Fibroblast of peridontal ligament (primary cell): ENCODE measurements around the gene HEPACAM.
A peak's percentile ranks its signal among the peaks of the same experiment; 100 is the strongest.

Source experiments
- DNase-seq: peaks from one replicate; pipeline ENCODE4 v3.0.0-alpha.2; 2010; ENCODE audit errors: extremely low read depth

HEPACAM gene

DNA sequence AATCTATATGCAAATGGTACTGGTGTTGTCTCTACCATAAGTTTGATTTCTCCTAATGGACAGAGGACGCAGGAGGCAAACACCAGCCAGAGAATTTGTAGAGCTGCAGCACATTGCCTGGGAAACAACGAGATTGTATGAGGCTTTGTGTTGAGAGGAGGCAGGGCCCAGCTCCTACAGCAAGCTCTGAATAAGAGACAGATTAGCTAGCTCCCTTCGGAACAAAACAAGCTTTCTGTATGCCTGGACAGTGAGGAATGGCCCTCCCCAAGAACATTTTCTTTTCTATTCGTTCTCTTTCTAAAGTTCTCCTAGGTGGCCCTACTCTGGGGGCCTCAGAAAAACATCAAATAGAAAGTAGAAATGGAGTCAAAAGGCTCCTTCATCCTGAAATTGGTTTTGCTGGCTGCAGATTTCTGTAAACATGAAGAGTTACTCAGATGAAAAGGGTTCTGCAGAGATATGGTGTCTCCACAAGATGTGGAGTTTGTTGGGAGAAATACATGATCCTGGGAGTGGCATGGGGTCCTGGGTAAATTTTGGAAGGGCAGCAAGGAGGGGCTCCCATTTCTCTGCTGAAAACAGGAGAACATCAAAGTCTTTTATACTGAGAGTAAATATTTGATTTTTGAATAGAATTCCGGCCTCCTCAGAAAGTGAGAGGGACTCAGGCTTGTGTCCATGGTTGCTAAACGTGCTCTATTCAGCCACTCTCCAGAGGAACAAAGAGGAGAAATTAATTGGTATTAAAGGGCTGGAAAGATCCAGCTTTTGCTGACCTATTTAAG is 6.8 kb upstream of the HEPACAM start:
- DNase-seq, result no peak

DNA sequence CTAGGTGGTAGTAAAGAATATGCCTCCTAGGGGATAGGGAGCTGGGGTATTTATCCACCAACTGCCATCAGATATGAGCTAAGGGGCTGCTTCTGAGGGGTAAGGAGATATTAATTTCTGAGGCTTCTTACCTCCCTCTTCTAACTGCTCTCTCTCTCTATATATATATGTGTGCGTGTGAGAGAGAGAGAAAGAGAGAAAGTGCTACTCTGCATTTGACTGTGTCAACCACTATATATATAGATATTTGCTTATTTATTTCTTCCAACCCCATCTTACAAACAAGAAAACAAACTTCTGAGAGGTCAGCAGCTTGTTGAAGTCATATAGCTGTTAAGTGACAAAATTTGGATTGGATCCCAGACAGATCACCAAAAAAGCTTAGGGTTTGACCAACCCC is 5.9 kb upstream of the HEPACAM start:
- DNase-seq, result no peak

DNA sequence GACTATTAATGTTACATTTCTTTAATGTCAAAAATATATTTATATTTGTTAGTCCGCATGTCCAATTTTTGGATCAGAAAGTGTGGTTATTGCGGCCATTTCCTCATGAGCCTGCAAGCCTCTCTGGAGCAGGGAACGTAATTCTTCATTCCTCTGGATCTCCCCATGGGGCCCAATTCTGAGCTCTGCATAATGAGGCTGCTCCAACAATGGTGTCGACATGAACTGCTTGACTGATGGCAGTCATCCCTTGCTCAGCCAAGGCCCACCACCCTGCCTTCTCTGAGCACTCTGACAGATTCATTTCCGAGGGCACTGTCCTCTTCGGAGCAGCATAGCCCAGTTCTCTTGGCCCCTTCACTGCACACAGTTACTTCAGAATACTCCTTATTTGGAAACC is 3.1 kb upstream of the HEPACAM start:
- DNase-seq, result no peak

DNA sequence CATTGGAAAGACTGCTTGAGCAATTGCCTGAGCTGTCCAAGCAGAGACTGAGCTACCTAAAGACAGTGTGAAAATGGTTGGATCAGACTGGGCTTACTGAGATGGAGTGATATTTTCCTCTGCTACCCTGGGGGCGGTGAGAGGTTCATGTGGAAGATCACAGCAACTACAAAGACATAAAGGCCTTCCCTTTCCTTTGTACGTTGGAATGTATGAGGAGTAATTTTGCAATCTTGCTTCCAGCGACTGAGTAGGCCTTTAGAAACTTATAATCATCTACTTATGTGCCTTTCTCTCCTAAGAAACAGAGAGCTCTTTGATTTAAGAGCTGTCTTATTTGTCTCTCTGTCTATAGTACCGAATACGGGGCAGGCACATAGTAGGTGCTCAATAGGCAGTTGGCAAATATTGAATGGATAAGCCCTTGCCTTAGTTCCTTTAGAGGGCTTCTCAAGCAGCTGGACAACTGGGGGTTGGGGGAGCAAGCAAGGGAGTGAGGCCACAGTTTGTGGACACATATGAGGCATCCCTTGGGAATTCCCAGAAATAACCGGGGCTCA is 2.4 kb upstream of the HEPACAM start:
- peak; percentile 63 for DNase-seq

DNA sequence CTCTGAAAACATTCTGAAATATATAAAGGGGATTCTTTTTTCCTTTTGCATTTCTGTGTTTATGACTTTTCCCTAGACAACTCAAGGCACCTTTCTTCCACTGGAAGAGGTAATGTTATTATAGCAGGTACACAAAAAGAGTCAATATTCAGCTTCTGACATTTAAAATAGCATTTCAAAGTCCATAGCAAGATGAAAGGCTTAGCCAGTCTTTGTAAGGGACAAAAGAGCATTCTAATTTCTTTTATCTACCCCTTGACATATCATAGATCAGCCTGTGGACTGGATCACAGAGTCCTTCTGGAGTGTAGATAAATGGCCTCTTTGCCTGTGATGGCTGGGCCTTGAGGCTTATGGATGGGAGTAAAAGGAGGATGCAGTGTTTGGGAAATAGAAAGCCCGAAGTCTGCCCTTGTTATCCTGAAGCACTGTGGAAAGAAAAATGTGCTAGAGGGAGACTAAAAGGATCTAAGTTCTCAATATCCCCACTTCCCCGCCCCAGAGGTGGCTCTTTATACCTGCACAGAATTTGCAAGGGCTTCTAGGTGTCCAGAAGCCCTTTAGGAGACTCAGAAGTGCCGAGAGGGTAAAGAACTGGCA is 1.6 kb upstream of the HEPACAM start:
- DNase-seq, result no peak

DNA sequence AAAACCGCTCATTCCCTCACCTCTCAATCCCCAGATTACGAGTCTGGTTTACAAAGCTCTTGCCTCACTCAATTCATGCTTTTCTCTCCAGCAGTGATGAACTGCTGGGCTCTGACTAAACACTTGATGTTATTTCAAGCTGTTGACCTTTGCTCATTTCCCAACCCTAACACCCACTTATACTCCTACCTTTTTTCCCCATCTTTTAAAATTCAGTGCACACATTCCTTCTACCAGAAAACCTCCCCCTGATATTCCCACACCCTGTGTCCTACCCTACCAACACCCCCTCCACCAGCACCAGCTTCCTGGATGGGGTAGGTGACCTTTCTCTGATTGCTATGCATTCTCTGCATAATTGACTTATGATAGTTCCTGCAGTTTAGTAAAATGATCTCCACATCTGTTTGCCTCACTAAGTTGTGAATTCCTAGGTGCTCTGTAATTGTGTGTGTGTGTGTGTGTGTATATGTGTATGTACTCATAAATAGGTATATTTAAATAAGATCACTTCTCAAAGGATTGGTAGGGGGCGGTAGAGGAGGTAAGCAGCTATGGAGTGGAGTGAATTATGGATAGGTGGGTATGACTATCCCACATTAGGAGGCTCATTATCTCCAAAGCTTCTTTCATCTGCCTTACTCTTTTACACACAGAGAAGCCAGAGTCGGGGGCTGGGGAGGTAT is 842 bp downstream of the HEPACAM start:
- DNase-seq, result peak; percentile 75

DNA sequence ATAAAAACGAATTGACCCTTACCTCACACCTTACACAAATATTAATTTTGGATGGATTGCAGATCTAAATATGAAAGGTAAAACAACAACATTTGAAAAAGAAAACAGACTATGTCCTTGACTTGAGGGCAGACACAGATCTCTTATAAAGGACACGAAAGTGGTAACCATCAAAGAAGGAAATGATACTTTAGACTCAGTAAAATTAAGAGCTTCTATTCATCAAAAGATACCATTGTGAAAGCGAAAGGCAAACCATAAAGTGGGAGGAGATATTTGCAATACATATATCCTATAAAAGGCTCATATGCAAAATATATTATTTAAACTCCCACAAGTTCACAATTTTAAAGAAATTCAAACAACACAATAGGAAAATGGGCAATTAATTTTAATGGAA is 5.0 kb downstream of the HEPACAM start:
- no peak for DNase-seq

DNA sequence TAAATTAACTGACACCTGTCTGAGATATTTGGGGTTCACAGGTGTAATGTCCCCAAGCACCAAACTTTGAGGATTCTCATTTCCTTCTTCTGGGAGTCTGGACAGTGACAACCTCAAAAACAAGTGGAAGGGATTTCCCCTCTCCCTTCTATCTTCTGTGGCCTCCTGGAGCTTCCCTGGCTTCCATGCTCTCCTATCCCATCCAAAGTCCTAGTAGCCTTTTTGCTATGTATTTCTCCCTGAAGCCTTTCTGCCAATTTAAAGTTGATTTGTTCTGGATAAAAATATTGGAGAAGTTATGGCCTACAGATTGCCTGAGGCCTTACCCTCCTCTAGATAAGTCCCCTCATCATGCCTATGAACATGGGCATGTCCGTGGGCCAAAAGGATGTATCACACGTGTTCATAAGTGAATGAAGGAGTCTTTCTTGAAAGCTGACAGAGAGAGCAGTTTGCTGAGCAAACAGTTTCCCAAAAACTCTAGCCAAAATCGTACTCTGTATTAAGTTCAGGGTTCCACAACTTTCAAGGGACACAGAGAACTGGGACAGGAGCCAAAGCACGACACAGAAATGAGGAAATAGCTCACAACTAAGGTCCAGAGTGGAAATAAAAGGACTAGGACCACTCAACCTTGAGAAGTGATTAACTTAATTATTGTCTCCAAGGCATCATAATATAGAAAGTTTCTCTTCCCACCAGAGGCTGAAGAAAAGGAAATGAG is 6.7 kb downstream of the HEPACAM start:
- no peak for DNase-seq

DNA sequence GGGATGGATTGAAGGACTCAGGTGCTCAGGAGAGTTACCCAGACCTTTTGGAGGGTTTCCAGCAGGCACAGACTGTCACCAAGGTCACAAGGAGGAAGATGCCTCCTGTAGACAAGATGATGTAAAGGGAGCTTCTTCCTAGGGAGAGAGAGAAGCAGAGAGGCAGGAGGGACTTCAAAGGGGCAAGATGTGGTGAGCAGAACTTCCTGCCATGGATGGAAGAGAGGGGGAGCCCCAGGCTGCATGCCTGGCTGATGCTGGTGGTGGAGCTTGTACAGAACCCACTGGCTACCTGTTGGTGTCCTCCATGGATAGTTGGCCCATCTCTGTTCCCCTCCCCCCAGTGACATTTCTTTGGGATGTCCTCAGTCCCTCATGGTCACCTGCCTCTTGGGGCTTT is 12.6 kb downstream of the HEPACAM start:
- DNase-seq, result no peak

DNA sequence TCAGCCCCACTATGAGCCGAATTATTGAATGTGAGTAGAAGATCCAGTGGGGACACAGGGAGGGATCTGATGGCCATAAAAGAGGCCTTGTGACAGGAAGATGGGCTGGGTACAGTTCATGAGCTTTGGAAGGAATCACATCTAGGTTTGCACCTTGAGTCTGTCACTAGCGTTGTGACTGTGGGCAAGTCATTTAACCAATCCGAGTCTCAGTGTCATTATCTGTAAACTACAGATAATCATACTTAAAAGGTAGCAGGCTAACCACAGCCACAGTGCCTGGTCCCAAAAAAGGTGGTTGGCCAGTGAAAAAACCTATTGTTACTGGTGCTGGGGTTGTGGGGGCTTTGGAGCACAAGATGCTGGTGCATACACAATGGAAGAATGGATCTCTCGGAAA is 13.0 kb downstream of the HEPACAM start:
- DNase-seq, result no peak

DNA sequence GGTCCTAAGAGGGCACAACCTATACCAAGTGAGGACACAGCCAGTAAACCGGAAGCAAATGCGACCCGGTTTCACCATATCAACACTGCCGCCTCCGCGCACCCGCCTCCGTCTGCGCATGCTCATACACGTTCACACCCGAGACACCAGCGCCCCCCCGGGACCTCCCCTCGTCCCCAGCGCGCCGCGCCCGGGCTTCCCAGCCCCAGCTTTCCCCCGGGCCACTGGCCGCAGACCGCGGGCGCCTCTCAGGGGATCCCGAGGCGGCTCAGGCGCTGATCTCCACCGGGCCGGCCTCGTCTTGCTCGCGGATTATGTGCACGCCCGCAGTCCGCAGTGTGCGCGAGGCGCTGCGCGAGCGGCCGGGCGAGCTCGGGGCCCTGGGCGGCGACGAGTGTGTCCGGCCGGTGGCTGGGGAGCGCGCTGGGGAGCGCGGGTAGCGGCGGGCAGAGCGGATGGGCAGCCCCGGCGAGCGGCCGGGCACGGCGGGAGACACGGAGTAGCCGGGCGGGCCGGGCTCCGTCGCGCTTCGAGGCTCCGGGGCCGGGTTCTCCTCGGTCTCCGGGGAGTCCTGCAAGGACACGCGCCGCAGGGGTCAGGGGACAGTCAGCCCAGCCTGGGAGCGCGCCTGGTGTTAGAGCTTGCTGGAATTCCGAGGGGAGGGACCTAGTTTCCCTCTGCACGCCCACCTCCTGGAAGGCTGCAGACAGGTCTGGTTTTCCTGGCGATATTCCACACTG is 14.8 kb downstream of the HEPACAM start:
- peak; percentile 43 for DNase-seq

DNA sequence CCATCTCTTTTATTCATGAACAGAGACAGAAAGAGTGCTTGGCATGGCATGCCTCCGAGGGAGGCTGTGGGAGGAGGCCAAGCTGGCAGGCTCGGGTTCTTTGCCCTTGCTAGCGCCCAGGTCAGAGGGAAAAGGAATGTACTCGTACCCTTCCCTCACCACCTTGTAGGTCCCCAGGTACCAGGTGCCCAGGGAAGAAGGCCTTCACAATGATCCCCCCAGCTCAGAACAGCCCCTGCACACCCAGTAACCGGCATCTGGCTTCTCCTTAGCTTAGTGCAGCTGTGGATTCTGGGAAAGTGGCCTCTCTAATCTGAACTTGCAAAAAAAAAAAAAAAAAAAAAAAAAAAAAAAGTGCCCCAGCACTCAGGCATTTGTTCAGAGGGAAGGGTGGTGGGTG is 15.5 kb downstream of the HEPACAM start:
- no peak for DNase-seq

DNA sequence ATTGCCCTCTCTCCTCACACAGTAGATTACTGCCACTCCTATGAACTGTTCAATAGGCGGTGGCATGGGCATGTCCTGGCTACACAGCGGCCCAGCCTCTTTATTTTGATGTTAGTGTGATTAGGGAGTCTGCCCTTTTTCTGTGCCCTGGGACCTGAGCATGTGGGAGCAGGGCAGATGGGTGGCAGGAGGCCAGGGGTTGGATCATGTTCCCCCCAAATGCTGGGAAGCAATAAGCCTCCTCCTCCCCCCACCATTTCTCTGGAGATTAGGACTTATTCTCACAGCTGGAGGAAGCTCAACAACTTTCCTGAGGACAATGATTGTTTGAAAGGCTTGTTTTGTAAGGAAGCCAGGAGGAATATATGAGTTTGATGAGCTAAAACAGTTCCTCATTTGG is 15.9 kb downstream of the HEPACAM start:
- DNase-seq, result no peak

DNA sequence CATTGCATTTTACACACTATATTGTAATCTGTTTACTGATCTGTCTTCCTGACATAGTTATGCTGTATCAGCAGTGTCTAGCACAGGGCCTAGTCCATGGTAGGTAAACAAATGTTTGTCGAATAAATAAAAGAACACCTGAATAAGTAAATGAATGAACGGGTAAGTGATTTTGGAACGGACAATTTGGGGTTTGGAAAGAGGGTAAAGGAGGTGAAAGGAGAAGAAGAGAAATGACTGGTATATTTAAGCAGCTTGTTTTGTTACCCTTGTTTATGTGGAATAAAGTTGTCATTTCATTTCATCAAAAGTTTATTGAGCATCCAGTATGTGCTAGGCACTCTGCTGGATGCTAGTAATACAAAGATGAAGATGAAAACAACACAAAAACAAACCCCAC is 16.9 kb downstream of the HEPACAM start, which contains the start of gene HEPN1:
Gene HEPN1, plus strand, starts transcription at position 301 of the 400 bp plus-strand sequence.
- DNase-seq, result no peak

DNA sequence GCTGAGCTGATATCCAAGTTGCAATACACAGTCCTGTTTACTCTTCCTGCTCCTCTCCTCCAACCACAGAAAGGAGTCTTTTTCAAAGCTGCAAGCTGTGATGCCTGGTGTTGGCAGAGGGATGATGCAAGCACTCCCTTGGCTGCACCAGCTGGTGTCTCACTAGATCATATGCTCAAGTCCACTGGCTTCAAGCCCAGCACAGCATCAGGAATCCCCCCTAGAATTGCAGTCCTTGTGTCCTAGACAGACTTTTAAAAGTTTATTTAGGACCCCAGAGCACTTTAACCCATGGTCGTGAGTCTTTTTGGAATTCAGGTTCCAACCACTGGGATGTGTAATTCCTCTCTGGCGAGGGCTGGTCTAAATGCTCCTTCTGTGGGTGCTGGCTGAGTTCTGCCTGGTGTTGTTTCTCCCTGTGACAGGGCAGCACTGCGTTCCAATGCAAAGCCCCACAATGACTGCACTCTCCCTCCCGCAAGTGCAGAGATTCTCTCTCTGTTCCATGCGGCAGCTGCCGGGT is 18.7 kb downstream of the HEPACAM start:
- peak; percentile 55 for DNase-seq

DNA sequence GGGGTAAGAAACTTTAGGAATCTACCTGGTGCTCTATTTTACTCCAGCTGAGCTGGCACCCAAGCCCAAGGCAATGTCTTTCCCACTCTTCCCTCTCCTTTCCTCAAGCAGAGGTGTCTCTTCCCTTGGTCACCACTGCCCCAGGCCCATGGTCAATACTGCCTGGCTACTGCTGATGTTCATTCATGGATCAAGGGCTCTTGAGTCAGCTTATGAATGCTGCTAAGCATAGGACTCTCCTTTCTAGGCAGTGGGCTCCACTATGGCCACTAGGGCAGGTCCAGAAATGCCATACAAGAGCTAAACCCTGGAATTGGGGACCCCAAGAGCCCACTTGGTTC is 19.5 kb downstream of the HEPACAM start:
- DNase-seq, result no peak

DNA sequence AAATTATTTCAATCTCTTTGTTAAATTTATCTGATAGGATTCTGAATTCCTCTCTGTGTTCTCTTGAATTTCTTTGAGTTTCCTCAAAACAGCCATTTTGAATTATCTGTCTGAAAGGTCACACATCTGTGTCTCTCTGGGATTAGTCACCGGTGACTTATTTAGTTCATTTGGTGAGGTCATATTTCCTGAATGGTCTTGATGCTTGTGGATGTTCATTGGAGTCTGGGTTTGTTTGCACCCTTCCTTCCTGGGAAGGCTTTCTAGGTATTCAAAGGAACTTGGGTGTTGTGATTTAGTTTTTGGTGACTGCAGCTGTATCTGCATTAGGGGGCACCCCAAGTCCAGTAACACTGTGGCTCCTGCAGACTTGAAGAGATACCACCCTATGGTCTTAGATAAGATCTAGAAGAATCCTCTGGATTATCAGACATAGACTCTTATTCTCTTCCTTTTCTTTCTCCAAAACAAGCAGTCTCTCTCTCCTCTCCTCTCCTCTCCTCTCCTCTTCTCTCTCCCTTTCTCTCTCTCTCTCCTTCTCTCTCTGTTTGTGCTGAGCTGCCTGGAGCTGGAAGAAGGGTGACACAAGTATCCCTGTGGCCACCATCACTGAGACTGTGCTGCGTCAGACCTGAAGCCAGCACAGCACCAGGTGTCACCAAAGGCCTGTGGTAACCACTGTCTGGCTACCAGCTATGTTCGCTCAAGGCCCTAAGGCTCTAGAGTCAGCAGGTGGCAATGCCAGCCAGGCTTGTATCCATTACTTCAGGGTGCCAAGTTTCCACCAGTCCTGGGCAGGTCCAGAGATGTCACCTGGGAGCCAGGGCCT is 20.1 kb downstream of the HEPACAM start:
- peak; percentile 21 for DNase-seq

DNA sequence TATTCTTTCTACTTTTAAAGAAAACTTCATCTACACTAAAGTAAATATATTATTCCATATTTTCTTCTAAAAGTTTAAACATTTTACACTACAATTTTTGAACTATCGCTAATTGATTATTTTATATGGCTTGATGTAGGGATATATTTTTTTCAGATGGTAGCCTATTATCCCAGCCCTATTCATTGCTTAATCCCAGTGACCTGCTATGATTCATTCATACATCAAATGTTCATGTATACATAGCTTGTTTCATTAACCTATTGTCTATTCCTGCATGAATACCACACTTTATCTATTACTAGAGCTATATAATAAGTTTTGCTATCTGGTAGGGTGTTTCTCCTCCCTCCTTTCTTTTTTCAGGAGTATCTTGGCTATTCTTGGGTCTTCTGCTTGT is 33.2 kb downstream of the HEPACAM start:
- DNase-seq, result no peak

DNA sequence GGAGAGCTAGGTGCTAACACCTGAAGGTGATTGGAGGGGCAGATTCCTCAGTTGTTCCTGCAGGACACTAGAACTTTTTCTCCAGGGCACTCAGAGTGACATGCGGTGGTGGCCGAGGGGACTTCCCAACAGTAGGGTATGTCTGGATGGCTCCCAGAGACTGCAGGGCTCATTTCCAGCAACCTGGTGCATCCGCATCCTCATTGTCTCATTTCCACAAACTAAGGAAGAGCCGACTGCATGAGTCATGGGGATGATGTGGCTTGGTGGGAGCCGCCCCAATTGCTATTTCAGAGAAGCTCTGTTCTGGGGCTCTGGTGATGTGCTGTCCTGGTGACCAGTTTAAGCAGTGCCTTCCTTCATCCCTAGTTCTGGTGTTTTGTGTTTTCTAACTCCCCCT is 35.4 kb downstream of the HEPACAM start:
- peak; percentile 76 for DNase-seq
